ENCODE data around the gene RNGTT.
"Not testable (repeated sequence)": the region's sequence is repeated elsewhere in the genome, so short reads cannot be mapped to it uniquely, and the experiment has no call there.

The RNGTT gene

DNA sequence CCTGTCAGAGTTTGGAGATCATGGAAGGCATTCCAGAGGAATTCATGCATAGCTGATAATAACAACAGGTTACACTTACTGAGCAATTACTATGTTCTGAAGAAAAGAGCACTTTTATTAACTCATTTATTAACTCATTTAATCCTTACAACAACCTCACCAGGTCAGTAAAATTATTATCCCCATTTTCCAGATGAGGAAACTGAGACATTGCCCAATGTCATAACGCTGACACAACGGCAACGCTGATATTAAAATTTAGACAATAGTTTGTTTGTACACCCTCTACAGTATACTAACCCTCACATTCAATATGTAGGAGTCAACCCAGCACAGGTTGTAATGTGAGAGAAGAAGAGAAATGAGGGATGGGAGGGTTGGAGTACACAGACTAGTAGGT lies 105.0 kb downstream of the RNGTT start:
- DNase-seq, result no peak

DNA sequence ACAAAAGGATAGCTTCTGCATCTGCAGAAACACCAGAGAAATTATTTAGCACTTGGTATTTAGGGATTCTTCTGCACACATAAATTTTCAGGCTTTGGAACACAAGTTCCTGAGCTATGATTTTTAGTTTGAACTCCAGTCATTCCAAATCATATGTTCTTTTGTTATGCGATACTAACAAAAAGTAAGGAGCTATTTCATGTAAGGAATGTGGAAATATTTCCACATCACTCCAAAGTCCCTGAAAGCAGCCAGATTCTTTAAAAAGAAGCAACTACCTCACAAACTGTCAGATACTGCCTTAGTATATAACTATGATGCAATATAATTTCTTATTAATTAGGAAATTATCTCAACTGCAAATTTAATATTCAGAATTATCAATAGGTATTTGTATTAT lies 106.9 kb downstream of the RNGTT start:
- no peak for DNase-seq

DNA sequence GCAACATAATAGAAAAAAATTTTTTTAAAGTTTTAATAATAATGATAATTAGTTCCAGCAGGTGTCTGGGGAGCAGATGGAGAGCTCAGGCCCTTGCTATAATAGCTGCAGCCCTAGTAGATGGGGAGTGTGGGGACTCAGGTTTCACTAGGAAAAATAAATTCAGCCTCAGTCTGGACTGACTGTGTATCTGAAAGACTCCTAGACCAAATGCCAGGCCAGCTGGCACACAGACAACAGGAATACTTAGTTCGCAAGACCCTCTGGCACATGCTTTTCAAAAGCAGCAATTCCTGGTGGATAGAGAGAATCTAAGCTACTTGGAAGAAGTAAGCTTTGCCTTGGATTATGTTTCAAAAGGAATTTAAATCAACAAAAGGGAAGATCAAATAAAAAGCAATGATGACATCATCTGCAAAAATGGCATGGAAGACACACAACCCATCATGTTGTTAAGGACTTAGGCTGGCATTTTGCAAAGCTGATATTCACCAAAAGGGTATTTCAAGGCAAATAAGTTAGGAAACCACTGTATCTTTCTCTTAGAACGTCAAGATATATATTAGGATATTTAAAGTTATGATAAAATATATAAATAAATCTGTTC lies 107.8 kb downstream of the RNGTT start:
- DNase-seq, result peak in 1 of 2 experiments; percentile 8

DNA sequence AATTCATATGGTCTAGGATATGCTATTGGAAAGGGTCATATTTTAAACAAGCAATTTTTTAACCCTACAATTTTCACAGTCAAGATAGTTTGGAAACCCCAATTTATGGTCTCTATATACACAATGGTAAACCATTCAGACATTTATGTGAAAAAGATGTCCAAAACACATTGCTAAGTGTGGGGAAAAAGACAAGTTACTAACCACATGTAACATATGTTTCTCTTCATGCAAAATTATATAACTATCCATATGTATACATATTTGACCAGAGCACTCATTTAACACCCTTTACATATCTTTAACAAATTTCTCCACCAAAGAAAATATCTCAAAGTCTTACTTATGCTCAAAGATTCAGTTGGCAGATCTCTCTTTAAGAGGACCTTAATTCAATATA lies 110.6 kb downstream of the RNGTT start:
- DNase-seq, result no peak

DNA sequence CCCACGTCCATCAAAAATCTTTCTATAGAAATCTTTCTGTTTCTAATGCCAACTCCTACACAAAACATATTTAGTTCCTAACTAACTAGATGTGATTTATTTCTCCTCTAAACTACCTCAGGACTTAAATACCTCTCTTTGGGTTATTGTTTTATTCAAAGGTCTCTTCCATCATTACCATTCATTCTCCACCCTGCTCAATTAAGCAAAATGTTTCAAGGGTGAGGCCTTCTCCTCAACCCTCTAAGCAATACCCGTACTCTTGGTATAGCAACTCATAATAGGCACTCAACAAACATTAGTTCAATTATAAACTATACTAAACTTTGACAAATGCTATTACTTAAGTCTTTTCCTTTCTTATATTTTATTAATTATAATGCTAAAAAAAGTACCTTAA lies 111.4 kb downstream of the RNGTT start:
- no peak for DNase-seq

DNA sequence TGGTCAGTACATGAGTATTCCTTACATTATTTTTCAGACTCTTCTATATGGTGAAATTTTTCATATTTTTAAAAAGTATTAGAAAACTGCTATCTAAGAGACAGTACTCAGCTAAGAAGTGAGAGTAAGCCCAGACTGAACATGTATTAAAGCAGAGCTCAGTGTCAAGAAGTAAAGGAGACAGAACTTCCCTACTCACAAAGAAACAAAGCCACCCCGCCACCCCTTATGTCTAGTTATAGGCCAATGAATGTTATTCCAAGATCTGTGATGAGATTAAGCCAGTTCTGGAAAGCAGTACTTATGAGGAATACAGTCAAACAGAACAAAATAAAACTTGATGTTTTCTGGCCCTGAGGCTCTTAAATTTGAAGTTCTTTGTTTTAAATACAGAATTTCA lies 114.5 kb downstream of the RNGTT start:
- no peak for DNase-seq

DNA sequence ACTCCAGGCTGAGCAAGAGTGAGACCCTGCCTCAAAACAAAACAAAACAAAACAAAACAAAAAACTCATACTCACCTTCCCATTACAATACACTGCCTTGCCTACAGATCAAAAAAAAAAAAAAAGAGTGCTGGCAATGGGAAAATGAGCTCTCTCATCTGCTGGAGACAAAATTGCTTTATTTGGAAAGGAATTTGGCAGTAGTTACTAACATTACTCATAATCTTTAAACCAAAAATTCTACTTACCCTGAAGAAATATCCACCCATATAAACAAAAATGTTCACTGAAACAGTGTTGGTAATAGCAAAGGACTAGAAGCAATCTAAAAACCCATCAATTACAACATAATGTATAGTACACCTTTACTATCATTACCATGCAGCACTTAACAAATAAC lies 120.4 kb downstream of the RNGTT start:
- no peak for DNase-seq

DNA sequence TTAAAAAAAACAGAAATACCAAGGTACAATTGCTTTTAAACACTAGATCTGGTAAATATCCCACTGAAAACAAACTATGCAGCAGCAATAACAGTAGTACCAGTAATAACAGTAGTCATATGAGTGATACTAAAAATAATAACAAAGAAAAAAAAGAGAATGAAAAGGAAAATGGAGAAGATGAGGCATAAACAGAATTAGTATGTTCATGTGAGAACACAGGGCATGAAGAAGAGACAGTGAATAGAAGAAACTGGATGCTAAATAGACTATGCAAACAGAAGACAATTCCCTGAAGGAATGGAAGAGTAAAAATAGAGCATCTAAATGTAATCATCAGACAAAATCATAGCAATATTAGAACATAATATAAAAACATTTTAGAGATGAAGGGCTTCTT lies 121.1 kb downstream of the RNGTT start:
- DNase-seq, result no peak

DNA sequence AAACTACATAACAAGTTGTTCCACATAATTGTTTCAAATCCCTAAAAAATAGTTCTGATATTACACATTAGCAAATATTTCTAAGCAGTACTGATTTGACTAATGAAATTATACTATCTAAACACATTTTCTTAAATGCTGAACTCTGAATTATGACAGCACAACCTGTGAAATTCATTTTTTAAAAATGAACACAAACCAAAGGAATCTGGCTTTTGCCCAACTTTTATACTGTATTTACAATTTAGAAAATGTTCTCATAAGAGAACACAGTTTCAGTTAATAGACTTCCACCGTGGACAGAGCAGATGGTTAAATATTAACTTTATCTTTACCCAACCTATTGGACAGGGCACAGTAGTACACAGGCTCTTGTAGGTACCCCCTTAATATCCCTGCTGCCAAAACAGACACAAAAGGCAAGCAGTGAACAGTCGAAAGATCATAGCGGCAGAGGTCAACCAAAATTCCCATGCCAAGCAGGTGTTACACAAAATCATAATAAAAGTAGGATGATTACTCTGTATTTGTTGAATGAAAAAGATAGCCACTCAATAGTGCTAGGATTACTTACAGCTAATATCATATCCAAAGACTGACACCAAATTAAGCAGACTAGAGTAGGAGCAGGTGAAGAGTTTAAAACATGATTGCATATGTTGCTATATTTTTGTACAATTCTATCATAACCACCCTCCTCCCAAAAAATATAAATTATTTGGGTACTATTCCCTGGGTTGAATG lies 122.5 kb downstream of the RNGTT start:
- DNase-seq, result no peak

DNA sequence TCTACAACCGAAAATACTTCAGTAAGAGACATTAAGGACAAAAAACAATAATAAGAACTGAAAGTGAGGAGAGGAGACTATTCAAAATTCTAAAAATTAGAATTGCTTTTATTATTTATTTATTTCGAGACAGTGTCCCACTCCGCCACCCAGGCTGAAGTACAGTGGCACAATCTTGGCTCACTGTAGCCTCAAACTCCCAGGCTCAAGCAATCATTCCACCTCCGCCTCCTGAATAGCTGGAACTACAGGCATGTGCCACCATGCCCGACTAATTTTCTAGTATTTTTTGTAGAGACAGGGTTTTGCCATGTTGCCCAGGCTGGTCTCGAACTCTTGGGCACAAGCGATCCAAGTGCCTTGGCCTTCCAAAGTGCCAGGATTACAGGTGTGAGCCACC lies 123.1 kb downstream of the RNGTT start:
- DNase-seq, result no peak

DNA sequence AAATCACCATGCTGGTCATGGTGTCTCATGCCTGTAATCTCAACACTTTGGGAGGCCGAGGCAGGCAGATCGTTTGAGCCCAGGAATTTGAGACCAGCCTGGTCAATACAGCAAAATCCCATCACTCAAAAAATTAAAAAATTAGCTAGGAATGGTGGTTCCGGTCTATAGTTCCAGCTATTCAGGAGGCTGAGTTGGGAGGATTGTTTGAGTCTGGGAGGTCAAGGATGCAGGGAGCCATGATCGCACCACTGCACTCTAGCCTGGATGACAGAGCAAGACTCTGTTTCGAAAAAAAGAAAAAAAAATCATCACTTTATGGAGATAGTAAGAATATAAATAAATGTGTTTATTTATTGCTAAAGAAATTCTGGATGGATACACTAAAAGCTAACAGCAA lies 124.1 kb downstream of the RNGTT start:
- no peak for DNase-seq

DNA sequence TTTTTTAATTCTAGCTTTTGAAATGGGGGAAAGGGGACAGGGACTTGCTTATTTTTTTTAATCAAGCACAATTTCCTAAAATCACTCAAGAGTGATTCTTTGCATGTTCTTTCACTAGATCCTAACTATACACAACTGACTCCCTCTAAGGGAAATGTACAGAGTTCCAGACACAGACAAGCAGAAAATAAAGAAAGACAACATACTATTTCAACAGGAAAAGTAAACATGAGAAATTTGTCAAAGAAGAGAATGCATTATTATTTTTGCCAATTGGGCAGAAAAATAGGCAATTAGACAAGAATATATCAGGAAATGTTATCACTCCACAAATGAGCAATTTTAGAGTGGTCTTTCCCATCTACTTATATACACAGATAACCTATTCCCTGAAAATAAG lies 128.2 kb downstream of the RNGTT start:
- DNase-seq, result no peak

DNA sequence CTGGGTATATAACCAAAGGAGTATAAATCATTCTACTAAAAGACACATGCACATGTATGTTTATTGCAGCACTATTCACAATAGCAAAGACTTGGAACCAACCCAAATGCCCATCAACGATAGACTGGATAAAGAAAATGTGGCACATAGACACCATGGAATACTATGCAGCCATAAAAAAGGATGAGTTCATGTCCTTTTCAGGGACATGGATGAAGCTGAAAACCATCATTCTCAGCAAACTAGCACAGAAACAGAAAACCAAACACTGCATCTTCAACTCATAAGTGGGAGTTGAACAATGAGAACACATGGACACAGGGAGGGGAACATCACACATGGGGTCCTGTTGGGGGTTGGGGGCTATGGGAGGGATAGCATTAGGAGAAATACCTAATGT lies 130.3 kb downstream of the RNGTT start:
- DNase-seq, result not testable (repeated sequence)

DNA sequence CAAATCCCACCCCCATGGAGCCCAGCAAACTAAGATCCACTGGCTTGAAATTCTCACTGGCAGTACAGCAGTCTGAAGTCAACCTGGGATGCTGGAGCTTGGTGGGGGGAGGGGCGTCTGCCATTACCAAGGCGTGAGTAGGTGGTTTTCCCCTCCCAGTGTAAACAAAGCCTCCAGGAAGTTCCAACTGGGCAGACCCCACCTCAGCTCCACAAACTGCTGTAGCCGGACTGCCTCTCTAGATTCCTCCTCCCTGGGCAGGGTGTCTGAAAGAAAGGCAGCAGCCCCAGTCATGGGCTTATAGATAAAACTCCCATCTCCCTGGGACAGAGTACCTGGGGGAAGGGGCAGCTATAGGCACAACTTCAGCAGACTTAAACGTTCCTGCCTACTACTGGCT lies 135.8 kb downstream of the RNGTT start:
- not testable (repeated sequence) for DNase-seq

DNA sequence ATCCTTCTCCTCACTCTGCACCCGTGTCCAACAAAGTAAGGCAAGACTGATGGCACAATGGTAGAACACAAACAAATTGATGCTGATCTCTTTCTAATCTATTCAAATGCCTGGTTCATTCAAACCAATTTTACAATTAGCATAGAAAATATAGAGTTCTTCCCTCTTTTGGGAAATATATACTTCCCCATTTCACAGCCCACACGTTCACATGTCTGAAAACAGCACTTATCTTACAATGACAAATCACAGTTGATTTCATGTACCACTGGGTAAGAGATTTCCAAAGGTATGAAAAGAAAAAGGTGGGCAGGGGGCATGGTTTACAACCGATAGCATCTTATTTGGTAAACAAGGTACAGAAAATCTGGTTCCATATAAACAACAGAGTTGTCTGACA lies 137.6 kb downstream of the RNGTT start:
- DNase-seq, result no peak

DNA sequence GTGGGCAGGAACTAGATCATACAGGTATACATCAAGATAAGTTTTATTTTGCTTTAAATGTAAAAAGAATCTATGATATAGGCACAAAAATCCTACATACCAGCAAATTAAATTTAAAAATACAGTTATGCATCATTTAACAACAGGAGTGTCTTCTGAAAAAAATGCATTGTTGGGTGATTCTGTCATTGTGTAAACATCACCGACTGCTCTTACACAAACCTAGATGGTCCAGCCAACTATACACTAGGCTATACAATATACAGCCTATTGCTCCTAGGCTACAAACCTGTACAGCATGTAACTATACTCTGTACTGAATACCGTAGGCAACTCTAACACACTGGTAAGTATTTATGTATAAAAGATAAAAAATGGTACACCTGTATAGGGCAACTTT lies 139.4 kb downstream of the RNGTT start:
- no peak for DNase-seq

DNA sequence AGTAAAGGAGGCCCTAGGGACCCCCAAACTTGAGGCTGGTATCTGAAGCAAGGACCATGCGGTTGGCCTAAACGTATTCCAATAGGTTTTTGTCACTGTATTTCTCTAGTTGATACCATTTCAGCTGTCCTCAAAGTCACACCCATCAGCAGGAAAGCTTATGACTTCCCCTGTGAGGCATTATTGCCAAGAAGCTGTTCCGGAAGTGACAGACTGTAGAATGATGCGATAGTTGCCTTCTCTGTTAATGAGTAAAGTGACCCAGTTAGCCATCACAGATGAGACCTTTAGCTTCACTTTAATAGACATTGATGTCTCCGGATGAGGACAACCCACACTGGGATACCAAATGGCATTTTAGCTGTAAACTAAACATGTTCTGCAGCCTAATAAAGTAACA lies 147.9 kb downstream of the RNGTT start:
- DNase-seq, result no peak

DNA sequence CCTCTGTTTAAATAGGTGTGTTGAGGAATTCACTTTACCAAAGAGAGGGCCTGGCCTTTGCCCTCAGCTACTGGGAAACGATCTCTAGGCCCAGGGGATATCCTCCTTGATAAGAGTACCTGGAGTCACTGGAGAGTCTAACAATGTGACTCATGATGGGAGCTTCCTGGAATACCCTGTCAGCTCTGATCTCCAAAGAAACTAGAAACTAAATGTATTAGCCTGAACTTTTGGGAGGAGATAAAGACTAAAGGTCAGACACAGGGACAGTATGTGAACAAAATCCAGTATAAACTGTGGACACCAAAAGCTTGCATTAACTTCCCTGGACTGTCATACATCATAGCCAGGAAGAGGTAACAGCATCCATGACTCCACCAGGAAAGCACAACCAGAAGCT lies 148.5 kb downstream of the RNGTT start:
- DNase-seq, result no peak

DNA sequence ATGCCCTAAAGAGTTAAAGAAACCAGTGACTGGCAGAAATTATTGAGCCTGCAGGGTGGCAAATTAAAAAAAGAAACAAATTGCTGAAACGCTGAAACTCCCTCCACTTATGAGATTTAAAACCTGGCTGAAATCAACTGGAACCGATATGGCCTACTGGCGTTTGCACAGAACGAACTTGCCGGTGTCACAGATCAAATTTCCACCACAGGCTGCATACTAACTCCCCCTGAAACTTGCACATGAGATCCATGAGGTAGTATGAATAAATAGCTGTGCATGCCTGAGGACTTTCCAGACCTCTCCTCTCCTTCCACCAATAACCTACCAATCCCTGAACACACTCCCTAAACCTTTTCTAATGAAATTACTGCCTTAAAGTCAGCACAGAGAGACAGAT lies 150.4 kb downstream of the RNGTT start:
- no peak for DNase-seq

DNA sequence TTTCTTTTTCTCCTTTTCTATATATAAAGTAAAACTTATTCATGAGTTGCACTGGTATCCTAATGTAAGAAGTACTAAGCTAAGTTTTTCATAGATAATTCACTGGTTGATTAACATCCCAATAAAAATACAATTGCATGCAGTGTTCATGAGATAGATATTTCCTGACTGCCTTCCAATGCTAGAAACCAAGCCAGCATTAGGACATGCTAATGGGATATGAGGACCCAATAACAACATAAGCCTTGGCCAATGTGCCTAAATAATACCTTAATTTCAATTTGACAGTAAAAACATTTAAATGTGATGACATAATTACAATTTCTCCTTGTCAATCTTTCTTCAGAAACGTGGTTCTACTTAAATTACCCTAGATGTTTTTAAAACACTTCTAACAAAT lies 152.7 kb downstream of the RNGTT start:
- no peak for DNase-seq

DNA sequence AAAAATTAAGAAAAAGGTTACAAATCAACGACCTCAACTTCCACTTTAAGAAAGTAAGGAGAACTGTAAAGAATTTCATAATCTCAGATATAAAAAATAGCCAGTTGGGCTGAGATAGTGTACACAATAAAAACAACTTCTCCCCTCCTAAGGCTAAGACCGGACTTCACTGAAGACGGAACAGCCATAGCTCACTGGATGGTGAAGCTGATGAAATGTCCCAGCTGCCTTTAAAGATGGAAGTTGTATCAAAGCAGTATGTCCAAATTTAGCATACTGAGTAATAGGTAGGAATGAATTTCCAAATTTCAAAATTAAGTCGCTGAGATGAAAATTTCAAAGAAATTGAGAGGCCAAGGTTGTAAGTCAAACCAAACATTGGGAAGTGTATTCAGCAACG lies 153.3 kb downstream of the RNGTT start:
- DNase-seq, result no peak

DNA sequence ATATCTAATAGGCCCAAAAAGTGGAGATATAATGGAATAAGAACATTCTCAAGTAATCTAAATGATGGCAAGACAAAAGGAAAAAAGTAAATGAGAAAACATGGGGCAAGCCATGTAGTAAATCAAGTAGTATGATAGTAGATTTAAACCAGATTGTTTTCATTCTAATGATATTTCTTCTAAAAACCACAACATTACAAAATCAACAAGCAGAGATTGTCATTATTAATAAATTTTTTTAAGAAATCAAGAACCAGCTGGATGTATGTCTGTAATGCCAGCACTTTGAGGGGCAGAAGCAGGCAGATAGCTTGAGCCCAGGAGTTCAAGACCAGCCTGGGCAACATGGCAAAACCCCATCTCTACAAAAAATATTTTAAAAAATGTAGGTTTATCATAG lies 155.0 kb downstream of the RNGTT start:
- no peak for DNase-seq

DNA sequence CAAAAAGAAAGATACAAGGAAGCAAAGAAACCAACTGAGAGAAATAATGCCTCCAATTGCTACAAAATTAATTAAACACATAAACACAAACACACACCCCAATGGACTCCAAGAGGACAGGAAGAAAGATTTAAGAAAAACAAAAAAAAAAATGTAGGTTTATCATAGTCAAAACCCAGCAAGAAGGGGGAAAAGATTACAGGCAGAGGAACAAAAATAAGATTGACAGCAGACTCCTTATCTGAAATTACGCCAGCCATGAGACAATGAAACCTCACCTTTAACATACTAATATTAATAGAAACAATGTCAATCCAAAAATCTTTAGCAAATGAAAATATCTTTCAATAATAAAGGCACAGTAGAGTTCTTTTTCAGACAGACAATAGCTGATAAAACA lies 155.8 kb downstream of the RNGTT start:
- DNase-seq, result no peak

DNA sequence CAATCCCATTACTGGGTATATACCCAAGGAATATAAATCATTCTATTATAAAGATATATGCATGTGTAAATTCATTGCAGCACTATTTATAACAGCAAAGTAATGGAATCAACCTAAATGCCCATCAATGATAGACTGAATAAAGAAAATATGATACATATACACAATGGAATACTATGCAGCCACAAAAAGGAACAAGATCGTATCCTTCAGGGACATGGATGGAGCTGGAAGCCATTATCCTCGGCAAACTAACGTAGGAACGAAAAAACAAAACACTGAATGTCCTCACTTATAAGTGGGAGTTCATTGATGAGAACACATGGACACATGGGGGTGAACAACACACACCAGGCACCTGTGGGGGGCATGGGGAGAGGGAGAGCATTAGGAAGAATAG lies 156.7 kb downstream of the RNGTT start:
- DNase-seq, result no peak

DNA sequence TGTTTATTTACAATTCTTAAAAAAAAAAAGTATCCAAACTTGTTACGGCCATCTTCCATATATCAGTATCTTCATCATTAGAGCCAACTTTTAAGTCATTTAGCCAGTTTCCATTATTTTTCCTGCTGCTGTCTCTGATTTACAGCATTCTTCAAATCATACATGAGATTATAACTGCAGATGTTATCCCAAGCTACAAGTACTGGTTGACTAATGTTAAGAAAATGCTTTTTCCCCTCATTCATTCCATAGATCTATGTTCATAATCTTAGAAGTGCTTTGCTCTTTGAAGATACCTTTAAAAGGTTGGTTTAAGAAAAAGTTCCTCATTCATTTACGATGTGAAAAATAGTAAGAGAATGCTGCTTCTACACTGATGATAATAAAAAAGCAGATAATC lies 158.7 kb downstream of the RNGTT start:
- no peak for DNase-seq
